DMS79 treated with DMSO at 0.1 percent for 48 hours (cell line): ENCODE data around the gene TOX2.
A peak's percentile ranks its signal among the peaks of the same experiment; 100 is the strongest.

Source experiments
- DNase-seq: peaks from one replicate; lab custom pipeline; 2025; lab: John Stamatoyannopoulos, UW

TOX2 gene

GRCh38 chr20:44001667-44002596, 87.3 kb downstream of the TOX2 start:
- no peak for DNase-seq

DNA sequence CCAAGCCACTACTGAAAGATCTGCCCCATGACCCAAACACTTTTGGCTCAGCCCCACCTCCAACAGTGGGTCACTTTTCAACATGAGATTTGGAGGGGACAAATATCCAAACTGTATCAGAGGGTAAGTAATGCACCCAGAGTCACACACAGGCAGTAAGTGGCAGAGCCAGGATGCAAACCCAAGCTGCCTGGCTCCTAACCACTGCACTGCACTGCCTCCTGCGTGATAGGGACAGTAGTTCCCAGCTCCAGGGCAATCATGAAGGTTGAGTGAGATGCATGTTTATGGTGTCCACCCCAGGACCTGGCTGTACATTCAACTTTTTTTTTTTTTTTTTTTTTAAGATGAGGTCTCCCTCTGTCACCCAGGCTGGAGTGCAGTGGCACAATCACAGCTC, 88.2 kb downstream of the TOX2 start:
- DNase-seq: no peak

DNA sequence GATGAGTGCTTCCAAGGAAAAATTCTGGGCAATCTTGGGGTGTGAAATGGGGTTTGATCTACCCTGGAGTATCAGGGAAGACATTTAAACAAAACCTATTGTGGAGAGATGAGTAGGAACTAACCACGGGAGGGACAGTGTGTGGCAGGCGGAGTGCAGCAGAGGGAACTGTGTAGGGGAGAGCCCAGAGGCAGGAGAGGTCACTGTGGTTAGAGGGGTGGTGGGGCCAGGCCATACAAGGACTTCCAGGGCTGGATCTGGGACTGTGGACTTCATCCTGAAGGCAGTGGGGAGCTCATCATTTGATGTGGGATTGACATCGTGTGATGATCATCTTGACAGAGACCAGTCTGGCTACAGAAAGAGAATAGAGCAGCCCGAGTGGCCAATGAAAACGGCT, 89.0 kb downstream of the TOX2 start:
- DNase-seq: no peak

GRCh38 chr20:44004306-44004915, 89.8 kb downstream of the TOX2 start:
- DNase-seq: no peak

DNA sequence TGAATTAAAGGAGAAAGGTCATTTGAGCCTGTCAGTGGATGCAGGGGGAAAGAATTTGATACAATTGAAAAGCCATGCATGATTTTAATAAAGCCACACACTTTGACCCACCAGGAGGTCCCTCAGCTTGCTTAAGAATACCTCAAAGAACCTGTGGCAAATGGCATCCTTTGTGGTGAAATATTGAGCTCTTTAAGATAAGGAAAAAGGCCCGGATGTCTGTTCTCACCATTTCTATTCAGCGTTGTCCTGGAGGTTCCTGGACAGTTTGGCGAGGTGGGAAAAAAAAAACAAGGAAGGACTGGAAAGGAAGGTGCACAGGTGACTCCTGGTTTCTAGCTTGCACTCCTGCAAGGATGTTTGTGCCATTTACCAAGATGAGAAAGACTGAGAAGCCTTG, 91.0 kb downstream of the TOX2 start:
- no peak for DNase-seq

DNA sequence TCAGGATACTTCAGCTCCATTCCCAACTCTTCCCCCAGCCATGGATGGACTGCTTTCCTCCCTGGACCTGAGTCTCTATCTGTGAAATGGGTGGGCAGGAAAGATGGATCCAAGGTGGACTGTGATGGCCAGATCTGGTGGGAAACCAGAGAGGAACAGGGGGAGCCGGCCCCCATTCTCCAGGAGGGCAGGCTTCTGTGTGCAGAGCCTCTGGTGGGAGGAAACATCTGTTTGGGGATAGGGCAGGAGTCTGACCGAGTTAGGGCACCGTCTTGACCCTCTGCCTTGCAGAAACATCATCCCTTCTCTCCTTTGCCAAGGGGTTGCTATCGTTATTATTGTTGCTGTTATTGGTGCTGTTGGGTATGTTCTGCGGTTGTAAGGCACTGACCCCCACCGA, 91.5 kb downstream of the TOX2 start:
- no peak for DNase-seq

- no peak for DNase-seq
These were observed 91.9 kb downstream of the TOX2 start for GRCh38 chr20:44006578-44006977.

- DNase-seq: no peak
These were observed 94.4 kb downstream of the TOX2 start for GRCh38 chr20:44008806-44009678.

- DNase-seq: peak; percentile 44
These were observed 95.0 kb downstream of the TOX2 start for GRCh38 chr20:44009679-44009992.

GRCh38 chr20:44010162-44010704, 95.6 kb downstream of the TOX2 start:
- peak; percentile 74 for DNase-seq

- peak; percentile 44 for DNase-seq
These were observed 96.7 kb downstream of the TOX2 start for GRCh38 chr20:44011251-44011940.

DNA sequence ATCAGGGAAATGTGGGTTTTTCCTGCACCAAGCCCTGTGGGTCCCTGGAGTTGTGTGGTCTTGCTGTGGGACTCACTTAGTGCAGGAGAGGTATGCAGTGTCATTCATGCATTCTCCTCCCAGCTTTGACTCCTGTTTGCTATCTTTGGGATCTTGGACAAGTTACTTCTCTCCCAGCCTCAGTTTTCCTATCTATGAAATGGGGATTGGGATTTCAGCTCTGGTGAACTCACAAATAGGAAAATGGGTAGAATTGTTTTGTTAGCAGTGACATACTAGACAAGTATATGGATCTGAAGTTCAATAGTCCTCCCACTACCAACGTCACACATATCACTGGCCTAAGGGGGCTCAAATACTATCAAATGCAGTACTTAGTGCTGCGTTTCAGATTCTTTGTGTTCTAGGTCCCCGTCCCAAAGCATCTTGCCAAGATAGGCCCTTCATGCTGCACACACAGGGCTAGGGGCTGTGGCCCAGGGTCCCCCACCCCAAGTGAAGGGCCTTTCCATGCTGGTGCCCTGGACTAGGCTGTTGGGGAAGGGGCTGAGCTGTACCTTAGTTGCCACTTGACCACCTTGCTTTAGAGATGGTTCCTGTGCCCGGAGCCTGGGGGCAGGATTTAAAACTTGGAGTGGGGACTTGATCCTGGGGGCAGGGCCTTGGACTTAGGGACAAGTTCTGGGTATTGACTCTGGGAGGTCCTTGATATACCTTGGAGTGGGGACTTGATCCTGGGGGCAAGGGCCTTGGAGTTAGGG, 98.0 kb downstream of the TOX2 start:
- no peak for DNase-seq

GRCh38 chr20:44014807-44015732, 100.4 kb downstream of the TOX2 start:
- peak; percentile 69 for DNase-seq

- DNase-seq: no peak
These were observed 101.1 kb downstream of the TOX2 start for GRCh38 chr20:44015733-44016103.

DNA sequence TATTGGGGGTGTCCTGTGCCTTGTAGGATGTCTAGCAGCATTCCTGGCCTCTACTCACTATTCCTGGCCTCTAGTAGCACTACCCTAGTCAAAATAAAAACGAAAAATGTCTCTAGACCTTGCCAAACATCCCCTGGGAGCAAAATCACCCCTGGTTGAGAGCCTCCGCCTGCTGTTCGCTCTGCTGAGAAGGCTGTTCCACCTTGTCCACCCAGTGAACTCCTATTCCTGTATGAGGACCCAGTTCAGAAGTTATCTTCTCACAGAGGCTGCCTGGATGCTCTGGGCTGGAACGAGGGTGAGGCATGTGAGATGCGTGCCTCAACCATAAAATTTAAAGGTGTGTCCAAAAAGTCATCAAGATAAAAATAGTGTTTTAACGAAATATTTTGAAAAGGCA, 101.9 kb downstream of the TOX2 start:
- no peak for DNase-seq

GRCh38 chr20:44017211-44017610, 102.6 kb downstream of the TOX2 start:
- no peak for DNase-seq

DNA sequence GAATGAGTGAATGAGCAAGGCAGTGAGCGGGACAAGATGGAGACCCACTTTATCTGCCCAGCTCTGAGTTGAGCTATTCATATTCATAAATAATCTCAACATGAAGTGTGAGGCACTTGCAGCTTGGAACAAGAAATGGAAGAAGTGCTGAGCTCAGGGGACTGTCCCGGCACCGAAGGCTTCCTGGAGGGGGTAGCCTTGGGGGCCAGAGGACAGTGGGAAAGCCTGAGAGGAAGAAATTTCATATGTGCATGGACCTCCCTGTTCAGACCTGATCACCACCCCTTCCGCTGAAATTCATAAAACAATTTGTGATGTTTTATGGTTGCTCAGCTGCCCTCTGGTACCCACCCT, 103.2 kb downstream of the TOX2 start:
- DNase-seq: no peak

- DNase-seq: peak; percentile 88
These were observed 103.7 kb downstream of the TOX2 start for GRCh38 chr20:44018259-44018941.

GRCh38 chr20:44018942-44019637, 104.4 kb downstream of the TOX2 start:
- no peak for DNase-seq
